Esophagus (tissue), 2 donors: ENCODE data around the gene DPP6. TPM values are rescaled to one million over a fixed set of nuclear protein-coding genes. Genes with fewer than 3 reads are reported as not detected.
"Not testable (repeated sequence)": the region's sequence is repeated elsewhere in the genome, so short reads cannot be mapped to it uniquely, and the experiment has no call there.

Source experiments
- H3K27ac ChIP-seq, 2 donors: one replicate each; pipeline ENCODE4 v1.5.1; 2013; ENCODE audit warnings: low read depth in 2 of 2, mild to moderate bottlenecking in 2 of 2, inconsistent platforms in 1 of 2, low read length in 1 of 2, moderate library complexity in 1 of 2
- H3K27me3 ChIP-seq, 2 donors: one replicate each; pipeline ENCODE4 v1.6.1; 2013; ENCODE audit warnings: low read length in 2 of 2, control low read depth in 1 of 2, mild to moderate bottlenecking in 1 of 2; ENCODE audit not compliant: insufficient read depth in 2 of 2, control insufficient read depth in 1 of 2
- H3K36me3 ChIP-seq, 2 donors: one replicate each; pipeline ENCODE4 v1.6.1; 2013; ENCODE audit warnings: low read length in 1 of 2; ENCODE audit not compliant: control insufficient read depth in 2 of 2, insufficient read depth in 2 of 2
- H3K4me1 ChIP-seq, 2 donors: one replicate each; pipeline ENCODE4 v1.6.1; 2013; ENCODE audit warnings: low read length in 1 of 2; ENCODE audit not compliant: control insufficient read depth in 2 of 2, insufficient read depth in 2 of 2
- H3K4me3 ChIP-seq, 2 donors: one replicate each; pipeline ENCODE4 v1.5.1; 2013; ENCODE audit warnings: low read length in 2 of 2, mild to moderate bottlenecking in 2 of 2, low read depth in 1 of 2, moderate library complexity in 1 of 2
- H3K9me3 ChIP-seq, 2 donors: one replicate each; pipeline ENCODE4 v1.6.1; 2013; ENCODE audit warnings: mild to moderate bottlenecking in 2 of 2, low read depth in 1 of 2, low read length in 1 of 2, moderate library complexity in 1 of 2; ENCODE audit not compliant: control insufficient read depth in 2 of 2, insufficient read depth in 1 of 2
- WGBS, 2 donors: extraction: QIAGEN DNeasy Blood & Tissue Kit; methylation state at CpG; one replicate each; pipeline ENCODE4 v1.1.7; 2013; 5-methylcytosine and 5-hydroxymethylcytosine counted together
- polyA plus RNA-seq, 2 donors: library from polyadenylated mRNA; stranded (reverse); fragments of 200-250 nt; gene quantifications; one replicate each; pipeline ENCODE4 v1.2.3, GENCODE V29; 2013
- donor health status: healthy with polysubstance abuse.
- donor health status: Bipolar disorder and iron deficiency.

The DPP6 gene
- polyA plus RNA-seq, 2 donors = 0.24 to 0.60 TPM

GRCh38 chr7:154650275-154650674 lies 598.1 kb downstream of the DPP6 start:
- Histone ChIP-seq H3K4me3 (no peak overlapping the region), H3K4me1 (no peaks in the 10 kb centered on the region), H3K27me3 (no peaks in the 10 kb centered on the region), H3K9me3 (peaks cover 11 to 12% of the 10 kb centered on the region in 2 donors), H3K36me3 (no peaks in the 10 kb centered on the region), H3K27ac (no peak overlapping the region)
- WGBS, 2 donors = 74 to 80% methylated on average over 4 of the region's 4 CpGs

DNA sequence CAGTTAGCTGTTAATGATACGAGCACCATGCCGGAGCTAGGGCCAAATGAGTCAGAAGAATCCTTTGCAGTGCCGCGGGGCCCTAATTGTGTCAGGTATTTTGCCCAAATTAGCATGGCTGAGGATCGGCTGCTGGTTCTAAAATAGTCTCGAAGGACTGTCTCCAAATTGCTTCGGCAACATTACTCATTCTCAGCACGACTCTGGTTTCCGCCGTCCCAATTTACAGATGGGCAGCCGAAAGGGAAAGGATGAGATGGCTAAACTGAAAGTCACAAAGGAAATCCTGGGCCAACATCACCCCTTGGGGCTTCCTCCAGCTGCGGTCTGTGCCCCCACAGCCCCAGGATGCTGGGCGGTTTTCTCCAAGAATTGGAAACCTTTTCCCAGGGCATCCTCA lies 599.3 kb downstream of the DPP6 start:
- Histone ChIP-seq H3K9me3 (peaks cover 12 to 16% of the 10 kb centered on the region in 2 donors), H3K4me3 (no peak overlapping the region), H3K4me1 (no peaks in the 10 kb centered on the region), H3K27me3 (no peaks in the 10 kb centered on the region), H3K27ac (no peak overlapping the region), H3K36me3 (no peaks in the 10 kb centered on the region)
- WGBS, 2 donors = 84 to 90% methylated on average over 13 of the region's 13 CpGs

GRCh38 chr7:154652564-154652963 lies 600.4 kb downstream of the DPP6 start:
- Histone ChIP-seq H3K27ac (no peak overlapping the region), H3K9me3 (peaks cover 8 to 17% of the 10 kb centered on the region in 2 donors), H3K27me3 (no peaks in the 10 kb centered on the region), H3K4me3 (no peak overlapping the region), H3K4me1 (no peaks in the 10 kb centered on the region), H3K36me3 (no peaks in the 10 kb centered on the region)
- 68 to 70% methylated on average over 9 of the region's 9 CpGs for WGBS, 2 donors

- Histone ChIP-seq H3K27me3 (no peaks in the 10 kb centered on the region), H3K9me3 (peaks cover 9 to 15% of the 10 kb centered on the region in 2 donors), H3K27ac (no peak overlapping the region), H3K36me3 (no peaks in the 10 kb centered on the region), H3K4me3 (no peak overlapping the region), H3K4me1 (no peaks in the 10 kb centered on the region)
- 90% methylated on average over 1 of the region's 1 CpG for WGBS, 2 donors
Measured at GRCh38 chr7:154653281-154653680, 601.1 kb downstream of the DPP6 start.

DNA sequence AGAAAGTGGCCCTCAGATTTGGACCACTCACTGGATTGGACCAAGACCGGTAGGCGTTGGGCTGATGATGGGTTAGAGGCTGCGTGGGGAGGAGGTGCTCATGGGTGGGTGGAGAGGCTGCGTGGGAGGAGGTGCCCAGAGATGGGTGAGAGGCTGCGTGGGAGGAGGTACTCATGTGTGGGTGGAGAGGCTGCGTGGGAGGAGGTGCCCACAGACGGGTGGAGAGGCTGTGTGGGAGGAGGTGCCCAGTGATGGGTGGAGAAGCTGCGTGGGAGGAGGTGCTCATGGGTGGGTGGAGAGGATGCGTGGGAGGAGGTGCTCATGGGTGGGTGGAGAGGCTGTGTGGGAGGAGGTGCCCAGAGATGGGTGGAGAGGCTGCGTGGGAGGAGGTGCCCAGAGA lies 604.4 kb downstream of the DPP6 start:
- Histone ChIP-seq H3K36me3 (no peaks in the 10 kb centered on the region), H3K27ac (no peak overlapping the region), H3K9me3 (peaks cover 8 to 16% of the 10 kb centered on the region in 2 donors), H3K4me1 (no peaks in the 10 kb centered on the region), H3K27me3 (no peaks in the 10 kb centered on the region), H3K4me3 (no peak overlapping the region)
- 76 to 87% methylated on average over 8 to 9 of the region's 10 CpGs for WGBS, 2 donors

DNA sequence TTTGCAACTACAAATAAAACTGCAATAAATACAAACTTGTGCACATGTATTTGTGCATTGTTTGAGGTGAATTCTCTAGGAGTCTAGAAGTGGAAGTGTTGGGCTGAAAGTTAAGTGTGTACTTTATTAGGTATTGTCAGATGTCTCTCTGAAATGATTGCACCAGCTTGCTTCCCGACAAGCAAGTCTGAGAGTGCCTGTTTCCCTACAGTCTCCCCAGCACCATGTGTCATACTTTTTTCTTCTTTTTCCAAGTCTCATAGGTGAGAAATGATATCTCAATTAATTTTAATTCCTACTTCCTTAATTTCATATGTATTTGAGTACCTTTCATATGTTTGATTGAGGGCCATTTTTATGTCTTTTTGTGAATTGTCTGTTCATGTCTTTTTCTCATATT lies 614.6 kb downstream of the DPP6 start:
- peaks cover 3 to 4% of the 10 kb centered on the region in 2 donors for H3K9me3 ChIP-seq
- no peaks in the 10 kb centered on the region for H3K4me1 ChIP-seq
- H3K27me3 ChIP-seq = no peaks in the 10 kb centered on the region
- H3K4me3 ChIP-seq = no peak overlapping the region
- 88 to 96% methylated on average over 1 of the region's 1 CpG for WGBS, 2 donors
- no peaks in the 10 kb centered on the region for H3K36me3 ChIP-seq
- H3K27ac ChIP-seq = no peak overlapping the region

GRCh38 chr7:154672659-154673415 lies 620.6 kb downstream of the DPP6 start:
- H3K36me3 ChIP-seq = no peaks in the 10 kb centered on the region

DNA sequence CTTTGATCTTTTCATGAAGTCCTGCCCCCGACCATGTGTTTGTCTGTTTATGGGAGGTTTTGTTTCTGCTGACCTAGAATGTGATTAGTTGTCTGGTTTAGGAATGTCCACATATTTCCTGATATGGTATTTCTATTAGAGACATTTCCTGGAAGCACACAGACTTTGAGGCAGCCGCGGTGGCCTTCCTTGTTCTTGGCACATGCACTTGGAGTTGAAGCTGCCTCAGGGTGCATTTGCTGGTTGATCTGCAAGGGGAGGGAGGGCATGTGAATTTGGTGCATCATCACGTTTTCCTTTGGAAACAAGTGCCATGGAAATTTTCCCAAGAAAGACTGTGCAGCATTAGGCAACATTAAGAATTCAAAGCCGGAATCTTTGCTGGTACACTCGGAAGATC lies 622.0 kb downstream of the DPP6 start:
- Histone ChIP-seq H3K36me3 (no peaks in the 10 kb centered on the region), H3K27ac (no peak overlapping the region), H3K4me3 (no peak overlapping the region), H3K9me3 (peaks cover 9 to 10% of the 10 kb centered on the region in 2 donors), H3K27me3 (no peaks in the 10 kb centered on the region), H3K4me1 (no peaks in the 10 kb centered on the region)
- WGBS, 2 donors = 67 to 80% methylated on average over 6 of the region's 6 CpGs

More at GRCh38 chr7:154672659-154673415, 620.6 kb downstream of the DPP6 start:
- no peaks in the 10 kb centered on the region for H3K4me1 ChIP-seq
- H3K4me3 ChIP-seq = no peak overlapping the region
- H3K27ac ChIP-seq = no peak overlapping the region
- peaks cover 9% of the 10 kb centered on the region in 2 donors for H3K9me3 ChIP-seq
- WGBS, 2 donors = 81 to 82% methylated on average over 4 of the region's 4 CpGs
- no peaks in the 10 kb centered on the region for H3K27me3 ChIP-seq

DNA sequence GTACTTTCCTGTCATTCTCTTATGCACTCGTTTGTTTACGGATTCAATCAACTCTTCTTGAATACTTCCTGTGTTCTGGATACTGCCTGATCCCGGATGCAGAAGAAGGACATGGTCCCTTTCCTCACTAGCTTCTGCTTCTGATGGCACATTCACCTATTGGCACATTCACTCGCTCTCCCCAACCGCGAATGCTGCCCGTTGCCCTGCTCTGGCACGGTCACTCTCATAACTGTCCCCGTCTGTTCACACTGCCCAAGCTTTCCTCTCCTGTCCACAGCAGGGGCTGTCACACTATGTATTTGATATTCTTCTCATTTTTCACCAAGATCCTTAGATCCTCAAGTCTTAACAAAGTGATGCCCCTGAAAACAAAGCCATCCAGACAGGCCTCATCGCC lies 623.4 kb downstream of the DPP6 start:
- Histone ChIP-seq H3K27me3 (no peaks in the 10 kb centered on the region), H3K4me3 (no peak overlapping the region), H3K36me3 (no peaks in the 10 kb centered on the region), H3K9me3 (peaks cover 9 to 12% of the 10 kb centered on the region in 2 donors), H3K4me1 (no peaks in the 10 kb centered on the region), H3K27ac (no peak overlapping the region)
- 87 to 88% methylated on average over 10 of the region's 10 CpGs for WGBS, 2 donors

- WGBS, 2 donors = 52 to 88% methylated on average over 11 of the region's 11 CpGs
- H3K4me3 ChIP-seq, H3K4me1 ChIP-seq, H3K27me3 ChIP-seq, H3K36me3 ChIP-seq, H3K27ac ChIP-seq: not testable (repeated sequence)
- peaks cover 9 to 12% of the 10 kb centered on the region in 2 donors for H3K9me3 ChIP-seq
Measured at GRCh38 chr7:154676033-154676421, 623.8 kb downstream of the DPP6 start.
